ENCODE measurements around the gene INHBC.

GRCh38 chr12:57438400-57438799 is 3.8 kb downstream of the INHBC start:
- no peak for TF ChIP-seq CTCF (conservative IDR thresholded peaks at IDR 0.05; ENCODE audit: low read length)
- no peak for TF ChIP-seq EZH2phosphoT487 (IDR thresholded peaks at IDR 0.05; ENCODE audit: borderline replicate concordance, low read depth, low read length)

All from OCI-LY7 (cell line).